Body of pancreas (tissue), 4 donors: ENCODE measurements around the gene SERPINA6. TPM values are rescaled to one million over a fixed set of nuclear protein-coding genes. Genes with fewer than 3 reads are reported as not detected.

Source experiments
- ATAC-seq: fragments of 150-250 bp; one replicate; pipeline ENCODE4 v1.9.1; 2016
- DNase-seq, 4 donors: peaks; one replicate each; pipeline ENCODE4 v3.0.0-alpha.2; 2019
- H3K27ac ChIP-seq, 4 donors: fragments of 200-600 bp; sonication (generic); 1 replicate in 3 of 4; 2 replicates in 1 of 4; pipeline versions ENCODE4 v1.5.1 to v1.6.1; 2016 to 2019; ENCODE audit warnings: mild to moderate bottlenecking in 1 of 4, mixed read lengths in 1 of 4, moderate library complexity in 1 of 4
- H3K27me3 ChIP-seq, 2 donors: fragments of 200-600 bp; sonication (generic); one replicate each; pipeline ENCODE4 v1.6.0; 2016; ENCODE audit warnings: mild to moderate bottlenecking in 1 of 2
- H3K36me3 ChIP-seq, 2 donors: fragments of 200-600 bp; sonication (generic); replicated peaks in 1 of 2; 2 replicates each; pipeline ENCODE4 v1.5.1; 2016; ENCODE audit warnings: low read depth in 2 of 2; ENCODE audit not compliant: insufficient read depth in 1 of 2
- H3K4me1 ChIP-seq: fragments of 200-600 bp; sonication (generic); one replicate; pipeline ENCODE4 v1.6.0; 2016
- H3K4me3 ChIP-seq, 2 donors: fragments of 200-600 bp; sonication (generic); 1 replicate in 1 of 2; 2 replicates in 1 of 2; pipeline ENCODE4 v1.5.1; 2016 to 2019
- H3K9me3 ChIP-seq, 3 donors: fragments of 200-600 bp; sonication (generic); 1 replicate in 2 of 3; 2 replicates in 1 of 3; pipeline ENCODE4 v1.5.1; 2016
- CTCF ChIP-seq, 7 experiments: fragments of 450-650 bp in 4 of 7; fragments of 200-600 bp in 3 of 7; sonication (generic) in 3 of 7; IDR thresholded peaks; one replicate each; pipeline ENCODE4 v1.5.1; 2016 to 2019; ENCODE audit warnings: antibody characterized with exemption in 7 of 7
- POLR2A ChIP-seq, 3 donors: fragments of 450-650 bp; IDR thresholded peaks; one replicate each; pipeline ENCODE4 v1.6.1; 2016; ENCODE audit warnings: antibody characterized with exemption in 3 of 3, mild to moderate bottlenecking in 2 of 3
- WGBS, 2 donors: methylation state at CpG; one replicate each; pipeline ENCODE4 v1.1.5; 2017; 5-methylcytosine and 5-hydroxymethylcytosine counted together
- intact Hi-C: fragments of 100-400 bp; cut with DNase I; formaldehyde crosslinking; loops from one replicate; pipeline ENCODE4 v1.15.1; 2023
- total RNA-seq, 2 donors: library from RNA; depleted of rRNA; stranded (reverse); fragments of >200 nt; gene quantifications; one replicate each; pipeline ENCODE4 v1.1.0, GENCODE V29; 2016

Gene SERPINA6
- total RNA-seq, 2 donors from 2014 or later, result 6.5 to 10.9 TPM

- no peak overlapping the region for H3K4me3 ChIP-seq
- 62 to 64% methylated on average over 9 of the region's 9 CpGs for WGBS, 2 donors
- TF ChIP-seq CTCF (IDR thresholded peaks at IDR 0.05) (no peak), POLR2A (IDR thresholded peaks at IDR 0.05) (no peak)
- intact Hi-C loops, result no loop called here
- DNase-seq (no peak), ATAC-seq (no peak)
- no peak overlapping the region for H3K27ac ChIP-seq
- H3K27me3 ChIP-seq, result no peaks in the 10 kb centered on the region
- H3K4me1 ChIP-seq, result peaks cover 13% of the 10 kb centered on the region
- H3K36me3 ChIP-seq, result no peaks in the 10 kb centered on the region
- no peaks in the 10 kb centered on the region for H3K9me3 ChIP-seq
Measured at GRCh38 chr14:94295360-94296180, 27.6 kb downstream of the SERPINA6 start.

- WGBS, 2 donors, result 50 to 69% methylated on average over 3 of the region's 3 CpGs
Measured at GRCh38 chr14:94293578-94293924, 29.6 kb downstream of the SERPINA6 start.

GRCh38 chr14:94292872-94293577 is 30.1 kb downstream of the SERPINA6 start, which contains the start of gene SERPINA10:
SERPINA10 (minus strand) TSS chr14:94293268; CDS start chr14:94290593, 2,675 bp downstream.
- TF ChIP-seq POLR2A (IDR thresholded peaks at IDR 0.05) (no peak), CTCF (IDR thresholded peaks at IDR 0.05) (no peak)
- DNase-seq (no peak), ATAC-seq (no peak)
- Histone ChIP-seq H3K27ac (no peak within 1 kb of the TSS), H3K9me3 (no peaks in the 10 kb centered on the region), H3K36me3 (no peaks in the 10 kb centered on the region), H3K27me3 (no peaks in the 10 kb centered on the region), H3K4me3 (no peak within 1 kb of the TSS), H3K4me1 (peaks cover 13% of the 10 kb centered on the region)
- 33 to 42% methylated on average over 9 to 10 of the region's 10 CpGs for WGBS, 2 donors
- intact Hi-C loops, result no loop called here

More at GRCh38 chr14:94293578-94293924, 29.6 kb downstream of the SERPINA6 start:
- no peak for DNase-seq
- Histone ChIP-seq H3K4me1 (peaks cover 13% of the 10 kb centered on the region), H3K27ac (no peak overlapping the region), H3K27me3 (no peaks in the 10 kb centered on the region), H3K9me3 (no peaks in the 10 kb centered on the region), H3K36me3 (no peaks in the 10 kb centered on the region), H3K4me3 (no peak overlapping the region)
- intact Hi-C loops, result no loop called here
- no peak for ATAC-seq
- no peak for TF ChIP-seq CTCF (IDR thresholded peaks at IDR 0.05)
- TF ChIP-seq POLR2A (IDR thresholded peaks at IDR 0.05), result no peak

- H3K27ac ChIP-seq, result no peak overlapping the region
- ATAC-seq, result no peak
Measured at GRCh38 chr14:94292526-94292871, 30.6 kb downstream of the SERPINA6 start.

More at GRCh38 chr14:94292526-94292871, 30.6 kb downstream of the SERPINA6 start:
- WGBS, 2 donors, result 98 to 100% methylated on average over 2 to 3 of the region's 3 CpGs
- no peaks in the 10 kb centered on the region for H3K27me3 ChIP-seq
- no peaks in the 10 kb centered on the region for H3K36me3 ChIP-seq
- DNase-seq, result no peak
- TF ChIP-seq POLR2A (IDR thresholded peaks at IDR 0.05), result no peak
- no peak for TF ChIP-seq CTCF (IDR thresholded peaks at IDR 0.05)
- no peak overlapping the region for H3K4me3 ChIP-seq
- H3K9me3 ChIP-seq, result no peaks in the 10 kb centered on the region
- H3K4me1 ChIP-seq, result peaks cover 13% of the 10 kb centered on the region
- intact Hi-C loops, result no loop called here
